Measurements from ENCODE around the gene IL1B.

The IL1B gene

GRCh38 chr2:112783187-112783714 is 53.3 kb downstream of the IL1B start:
- DNase-seq (ENCODE audit: low read depth in 2 of 2): no peak

GRCh38 chr2:112782234-112782799 is 54.3 kb downstream of the IL1B start:
- DNase-seq (ENCODE audit: low read depth in 2 of 2): no peak

Data from stimulated activated CD8-positive, alpha-beta memory T cell treated with anti-CD3 and anti-CD28 coated beads, Interleukin-2, amount 100 ng/mL, for 1 hour (primary cell).